Measurements from ENCODE around the gene MALRD1. TPM values are rescaled to one million over a fixed set of nuclear protein-coding genes. Genes with fewer than 3 reads are reported as not detected.

MALRD1 gene
- total RNA-seq, 1 experiment from 2014 or later, result not detected

DNA sequence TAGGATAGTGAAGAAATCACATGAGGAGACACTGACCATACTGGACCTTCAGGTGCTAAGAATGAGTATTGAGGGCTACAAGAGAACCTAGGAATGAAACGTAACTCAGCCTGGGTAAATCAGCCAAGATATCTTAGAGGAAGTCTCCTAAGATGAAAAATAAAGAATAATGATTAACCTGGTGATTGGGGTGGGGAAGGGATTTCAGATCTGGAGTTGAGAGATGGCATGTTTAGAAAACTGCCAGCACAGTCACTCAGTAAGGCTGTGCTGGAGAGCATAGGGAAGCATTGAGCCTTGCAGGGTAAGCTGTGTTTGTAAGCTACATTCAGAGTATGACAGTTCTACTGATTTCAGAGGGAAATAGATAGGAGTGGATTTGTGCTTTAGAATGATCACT, 1.9 kb upstream of the MALRD1 start:
- Mint-ChIP-seq H3K9me3 (ENCODE audit: unreplicated experiment) (no peaks in the 10 kb centered on the region), H3K4me1 (ENCODE audit: insufficient read depth, unreplicated experiment) (no peaks in the 10 kb centered on the region), H3K27ac (ENCODE audit: low read depth, unreplicated experiment) (no peak overlapping the region), H3K36me3 (ENCODE audit: insufficient read depth, unreplicated experiment) (no peaks in the 10 kb centered on the region), H3K27me3 (ENCODE audit: insufficient read depth, unreplicated experiment) (no peaks in the 10 kb centered on the region), H3K4me3 (ENCODE audit: unreplicated experiment) (no peak overlapping the region)
- intact Hi-C loops (cut with micrococcal nuclease), result no loop called here
- POLR2A ChIA-PET, result no interaction called here
- DNase-seq (ENCODE audit: unreplicated experiment), result no peak
- CTCF ChIA-PET, result no interaction called here
- TF ChIP-seq, protein P1, sequence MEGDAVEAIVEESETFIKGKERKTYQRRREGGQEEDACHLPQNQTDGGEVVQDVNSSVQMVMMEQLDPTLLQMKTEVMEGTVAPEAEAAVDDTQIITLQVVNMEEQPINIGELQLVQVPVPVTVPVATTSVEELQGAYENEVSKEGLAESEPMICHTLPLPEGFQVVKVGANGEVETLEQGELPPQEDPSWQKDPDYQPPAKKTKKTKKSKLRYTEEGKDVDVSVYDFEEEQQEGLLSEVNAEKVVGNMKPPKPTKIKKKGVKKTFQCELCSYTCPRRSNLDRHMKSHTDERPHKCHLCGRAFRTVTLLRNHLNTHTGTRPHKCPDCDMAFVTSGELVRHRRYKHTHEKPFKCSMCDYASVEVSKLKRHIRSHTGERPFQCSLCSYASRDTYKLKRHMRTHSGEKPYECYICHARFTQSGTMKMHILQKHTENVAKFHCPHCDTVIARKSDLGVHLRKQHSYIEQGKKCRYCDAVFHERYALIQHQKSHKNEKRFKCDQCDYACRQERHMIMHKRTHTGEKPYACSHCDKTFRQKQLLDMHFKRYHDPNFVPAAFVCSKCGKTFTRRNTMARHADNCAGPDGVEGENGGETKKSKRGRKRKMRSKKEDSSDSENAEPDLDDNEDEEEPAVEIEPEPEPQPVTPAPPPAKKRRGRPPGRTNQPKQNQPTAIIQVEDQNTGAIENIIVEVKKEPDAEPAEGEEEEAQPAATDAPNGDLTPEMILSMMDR (IDR thresholded peaks at IDR 0.05; ENCODE audit: unreplicated experiment), result no peak
- no TSS peak for BruUV-seq (replicated peaks)

DNA sequence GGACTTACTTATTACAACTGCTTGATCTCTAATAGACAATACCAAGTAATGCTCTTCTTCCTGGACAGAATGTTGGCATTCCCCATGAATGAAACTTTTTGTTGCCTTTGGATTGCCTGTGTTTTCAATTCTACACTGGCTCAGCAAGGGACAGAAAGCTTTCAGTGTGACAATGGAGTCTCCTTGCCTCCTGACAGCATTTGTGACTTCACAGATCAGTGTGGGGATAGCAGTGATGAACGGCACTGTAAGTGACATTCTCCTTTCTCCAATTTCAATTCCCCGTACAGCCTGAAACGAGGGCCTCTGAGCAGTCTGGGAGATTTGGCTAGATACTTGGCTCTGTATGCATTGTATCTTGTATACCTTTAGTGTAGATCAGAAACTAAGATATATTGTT, 290 bp downstream of the MALRD1 start:
- POLR2A ChIA-PET, result no interaction called here
- no peaks in the 10 kb centered on the region for H3K36me3 Mint-ChIP-seq (ENCODE audit: insufficient read depth, unreplicated experiment)
- intact Hi-C loops (cut with micrococcal nuclease), result no loop called here
- no peak overlapping the region for H3K27ac Mint-ChIP-seq (ENCODE audit: low read depth, unreplicated experiment)
- DNase-seq (ENCODE audit: unreplicated experiment), result no peak
- H3K4me3 Mint-ChIP-seq (ENCODE audit: unreplicated experiment), result no peak overlapping the region
- BruUV-seq (replicated peaks), result no TSS peak
- CTCF ChIA-PET, result no interaction called here
- H3K9me3 Mint-ChIP-seq (ENCODE audit: unreplicated experiment), result no peaks in the 10 kb centered on the region
- H3K27me3 Mint-ChIP-seq (ENCODE audit: insufficient read depth, unreplicated experiment), result no peaks in the 10 kb centered on the region
- no peaks in the 10 kb centered on the region for H3K4me1 Mint-ChIP-seq (ENCODE audit: insufficient read depth, unreplicated experiment)
- TF ChIP-seq, protein P1 (IDR thresholded peaks at IDR 0.05; ENCODE audit: unreplicated experiment), result no peak

DNA sequence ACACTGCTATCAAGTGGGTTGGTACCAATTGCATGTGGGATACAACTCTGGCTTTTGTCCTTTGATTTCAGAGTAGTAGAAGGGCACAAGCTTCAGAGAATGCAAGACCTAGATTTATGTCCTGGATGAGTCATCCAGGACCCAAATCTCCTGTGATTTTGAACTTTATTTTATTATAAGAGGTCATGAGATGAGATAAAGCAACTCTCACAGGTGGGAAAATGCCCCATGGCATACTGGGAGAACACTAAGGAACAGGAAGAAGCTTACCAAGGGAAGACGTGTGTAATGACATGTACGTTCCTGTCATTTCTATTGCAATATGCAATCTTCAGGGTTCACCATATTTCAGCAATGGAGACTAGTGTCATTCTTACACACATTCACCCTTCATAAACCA, 966 bp downstream of the MALRD1 start:
- no peaks in the 10 kb centered on the region for H3K9me3 Mint-ChIP-seq (ENCODE audit: unreplicated experiment)
- no peak for DNase-seq (ENCODE audit: unreplicated experiment)
- H3K36me3 Mint-ChIP-seq (ENCODE audit: insufficient read depth, unreplicated experiment), result no peaks in the 10 kb centered on the region
- H3K4me1 Mint-ChIP-seq (ENCODE audit: insufficient read depth, unreplicated experiment), result no peaks in the 10 kb centered on the region
- no peak overlapping the region for H3K27ac Mint-ChIP-seq (ENCODE audit: low read depth, unreplicated experiment)
- CTCF ChIA-PET, result no interaction called here
- intact Hi-C loops (cut with micrococcal nuclease), result no loop called here
- BruUV-seq (replicated peaks), result no TSS peak
- TF ChIP-seq, protein P1 (IDR thresholded peaks at IDR 0.05; ENCODE audit: unreplicated experiment), result no peak
- no peaks in the 10 kb centered on the region for H3K27me3 Mint-ChIP-seq (ENCODE audit: insufficient read depth, unreplicated experiment)
- H3K4me3 Mint-ChIP-seq (ENCODE audit: unreplicated experiment), result no peak overlapping the region
- POLR2A ChIA-PET, result no interaction called here

DNA sequence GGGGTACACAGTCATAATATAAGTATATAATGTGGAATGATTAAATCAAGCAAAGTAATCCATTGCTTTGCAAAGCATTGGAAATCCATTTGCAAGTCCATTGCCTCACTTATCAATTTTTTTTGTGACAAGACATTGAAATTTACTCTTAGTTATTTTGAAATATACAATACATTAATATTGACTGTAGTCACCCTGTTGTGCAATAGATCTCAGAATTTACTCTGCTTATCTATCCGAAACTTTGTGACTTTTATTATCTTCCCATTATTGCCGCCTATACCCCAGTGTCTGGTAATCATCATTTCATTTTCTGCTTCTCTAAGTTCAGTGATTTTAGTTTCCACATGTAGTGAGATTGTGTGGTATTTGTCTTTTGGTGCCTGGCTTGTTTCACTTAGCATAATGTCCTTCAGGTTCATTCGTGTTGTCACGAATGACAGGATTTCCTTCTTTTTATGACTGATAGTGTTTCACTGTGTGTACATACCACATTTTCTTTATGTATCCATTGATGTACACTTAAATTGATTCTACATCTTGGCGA, 5.8 kb downstream of the MALRD1 start:
- TF ChIP-seq, protein P1 (IDR thresholded peaks at IDR 0.05; ENCODE audit: unreplicated experiment), result no peak
- CTCF ChIA-PET, result interaction anchor here (0.6 kb wide), 2 partner anchors 336 to 774 kb away, joined by 3 read pairs; no protein-coding TSS in a partner anchor
- no peak for DNase-seq (ENCODE audit: unreplicated experiment)
- BruUV-seq (replicated peaks), result no TSS peak
- Mint-ChIP-seq H3K4me3 (ENCODE audit: unreplicated experiment) (no peak overlapping the region), H3K9me3 (ENCODE audit: unreplicated experiment) (no peaks in the 10 kb centered on the region), H3K36me3 (ENCODE audit: insufficient read depth, unreplicated experiment) (no peaks in the 10 kb centered on the region), H3K27ac (ENCODE audit: low read depth, unreplicated experiment) (no peak overlapping the region), H3K4me1 (ENCODE audit: insufficient read depth, unreplicated experiment) (no peaks in the 10 kb centered on the region), H3K27me3 (ENCODE audit: insufficient read depth, unreplicated experiment) (no peaks in the 10 kb centered on the region)
- POLR2A ChIA-PET, result interaction anchor here (0.6 kb wide), 1 partner anchor 765 kb away, joined by 3 read pairs; no protein-coding TSS in a partner anchor
- intact Hi-C loops (cut with micrococcal nuclease), result no loop called here

Measured in MCF 10A (cell line).